Measurements from ENCODE around the gene SLC35A5. TPM values are rescaled to one million over a fixed set of nuclear protein-coding genes. Genes with fewer than 3 reads are reported as not detected.

Gene SLC35A5
- total and polyA plus RNA-seq, 9 of the 15 experiments (the other 6 are each of a cell fraction or from before 2014, with no cell fraction given): 4.0 to 13.0 (median 9.7) TPM

GRCh38 chr3:112569265-112569664, 7.4 kb downstream of the SLC35A5 start:
- no peak for TF ChIP-seq STAT6 (CRISPR knock-in tag; IDR thresholded peaks at IDR 0.05)
- TF ChIP-seq PHF21A (IDR thresholded peaks at IDR 0.05; ENCODE audit: borderline replicate concordance, low read depth): no peak
- TF ChIP-seq MTA3 (IDR thresholded peaks at IDR 0.05; ENCODE audit: borderline replicate concordance): no peak
- no peak for TF ChIP-seq ZNF239 (CRISPR knock-in tag; IDR thresholded peaks at IDR 0.05)
- TF ChIP-seq, protein P1, sequence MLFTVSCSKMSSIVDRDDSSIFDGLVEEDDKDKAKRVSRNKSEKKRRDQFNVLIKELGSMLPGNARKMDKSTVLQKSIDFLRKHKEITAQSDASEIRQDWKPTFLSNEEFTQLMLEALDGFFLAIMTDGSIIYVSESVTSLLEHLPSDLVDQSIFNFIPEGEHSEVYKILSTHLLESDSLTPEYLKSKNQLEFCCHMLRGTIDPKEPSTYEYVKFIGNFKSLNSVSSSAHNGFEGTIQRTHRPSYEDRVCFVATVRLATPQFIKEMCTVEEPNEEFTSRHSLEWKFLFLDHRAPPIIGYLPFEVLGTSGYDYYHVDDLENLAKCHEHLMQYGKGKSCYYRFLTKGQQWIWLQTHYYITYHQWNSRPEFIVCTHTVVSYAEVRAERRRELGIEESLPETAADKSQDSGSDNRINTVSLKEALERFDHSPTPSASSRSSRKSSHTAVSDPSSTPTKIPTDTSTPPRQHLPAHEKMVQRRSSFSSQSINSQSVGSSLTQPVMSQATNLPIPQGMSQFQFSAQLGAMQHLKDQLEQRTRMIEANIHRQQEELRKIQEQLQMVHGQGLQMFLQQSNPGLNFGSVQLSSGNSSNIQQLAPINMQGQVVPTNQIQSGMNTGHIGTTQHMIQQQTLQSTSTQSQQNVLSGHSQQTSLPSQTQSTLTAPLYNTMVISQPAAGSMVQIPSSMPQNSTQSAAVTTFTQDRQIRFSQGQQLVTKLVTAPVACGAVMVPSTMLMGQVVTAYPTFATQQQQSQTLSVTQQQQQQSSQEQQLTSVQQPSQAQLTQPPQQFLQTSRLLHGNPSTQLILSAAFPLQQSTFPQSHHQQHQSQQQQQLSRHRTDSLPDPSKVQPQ (CRISPR knock-in tag; IDR thresholded peaks at IDR 0.05; ENCODE audit: borderline replicate concordance): no peak
- TF ChIP-seq DNMT1 (IDR thresholded peaks at IDR 0.05): no peak
- TF ChIP-seq BACH1 (tag; IDR thresholded peaks at IDR 0.05): no peak
- no peak for TF ChIP-seq HSF4 (CRISPR knock-in tag; IDR thresholded peaks at IDR 0.05; ENCODE audit: borderline replicate concordance)
- TF ChIP-seq, protein P2, sequence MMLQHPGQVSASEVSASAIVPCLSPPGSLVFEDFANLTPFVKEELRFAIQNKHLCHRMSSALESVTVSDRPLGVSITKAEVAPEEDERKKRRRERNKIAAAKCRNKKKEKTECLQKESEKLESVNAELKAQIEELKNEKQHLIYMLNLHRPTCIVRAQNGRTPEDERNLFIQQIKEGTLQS (IDR thresholded peaks at IDR 0.05): no peak
- TF ChIP-seq, protein P2 (CRISPR knock-in tag; conservative IDR thresholded peaks at IDR 0.05): no peak
- TF ChIP-seq THAP7 (CRISPR knock-in tag; IDR thresholded peaks at IDR 0.05): no peak
- TF ChIP-seq KHSRP (IDR thresholded peaks at IDR 0.05): no peak
- no peak for TF ChIP-seq GTF2A2 (tag; IDR thresholded peaks at IDR 0.05)
- TF ChIP-seq, protein P3, sequence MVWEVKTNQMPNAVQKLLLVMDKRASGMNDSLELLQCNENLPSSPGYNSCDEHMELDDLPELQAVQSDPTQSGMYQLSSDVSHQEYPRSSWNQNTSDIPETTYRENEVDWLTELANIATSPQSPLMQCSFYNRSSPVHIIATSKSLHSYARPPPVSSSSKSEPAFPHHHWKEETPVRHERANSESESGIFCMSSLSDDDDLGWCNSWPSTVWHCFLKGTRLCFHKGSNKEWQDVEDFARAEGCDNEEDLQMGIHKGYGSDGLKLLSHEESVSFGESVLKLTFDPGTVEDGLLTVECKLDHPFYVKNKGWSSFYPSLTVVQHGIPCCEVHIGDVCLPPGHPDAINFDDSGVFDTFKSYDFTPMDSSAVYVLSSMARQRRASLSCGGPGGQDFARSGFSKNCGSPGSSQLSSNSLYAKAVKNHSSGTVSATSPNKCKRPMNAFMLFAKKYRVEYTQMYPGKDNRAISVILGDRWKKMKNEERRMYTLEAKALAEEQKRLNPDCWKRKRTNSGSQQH (CRISPR knock-in tag; IDR thresholded peaks at IDR 0.05): no peak
- no peak for TF ChIP-seq HNRNPK (IDR thresholded peaks at IDR 0.05; ENCODE audit: low read depth, low read length, poor library complexity, severe bottlenecking)
- no peak for TF ChIP-seq ZFPM2 (CRISPR knock-in tag; IDR thresholded peaks at IDR 0.05)
- Histone ChIP-seq H3K9ac (ENCODE audit: insufficient read depth in 1 of 2, low read depth in 2 of 2, low read length in 2 of 2) (no peak overlapping the region), H3K27me3 (ENCODE audit: control insufficient read depth in 2 of 2, insufficient read depth in 2 of 2, low read length in 2 of 2) (no peaks in the 10 kb centered on the region), H3K4me3 (no peak overlapping the region), H4K20me1 (replicated peaks; ENCODE audit: control insufficient read depth, insufficient read depth, low read length) (no peaks in the 10 kb centered on the region), H3K9me3 (replicated peaks; ENCODE audit: control insufficient read depth, insufficient read depth, low read depth, low read length) (no peaks in the 10 kb centered on the region), H2AFZ (ENCODE audit: low read depth, low read length) (no peak overlapping the region), H3K9me1 (ENCODE audit: control insufficient read depth, insufficient read depth, low read length) (no peaks in the 10 kb centered on the region), H3K36me3 (ENCODE audit: control insufficient read depth, insufficient read depth, low read length) (peaks cover 5% of the 10 kb centered on the region; the same call in 1 of the 3 replicates), H3K27ac (ENCODE audit: extremely low read depth, low read depth, low read length) (no peak overlapping the region), H3K79me2 (ENCODE audit: control insufficient read depth, insufficient read depth, low read length) (no peaks in the 10 kb centered on the region), H3K4me1 (replicated peaks in 1 of 2; ENCODE audit: control insufficient read depth in 2 of 2, insufficient read depth in 2 of 2, low read length in 2 of 2) (no peaks in the 10 kb centered on the region), H3K4me2 (ENCODE audit: insufficient read depth, low read length) (no peak overlapping the region)
- 8% methylated on average over 1 of the region's 1 CpG for WGBS (ENCODE audit: insufficient coverage, low coverage, missing lambda C conversion rate)
- no TSS peak for BruUV-seq (replicated peaks)
- ATAC-seq (no peak), DNase-seq (ENCODE audit: extremely low read depth in 1 of 4, low spot score in 3 of 4) (no peak), FAIRE-seq (no peak)
- in situ Hi-C loops (cut with MboI) (no loop called here), intact Hi-C loops (cut with micrococcal nuclease) (no loop called here)
- POLR2A ChIA-PET: interaction anchor here (1.1 kb wide), 1 partner anchor 9 kb away, joined by 4 read pairs; no protein-coding TSS in a partner anchor
- CTCF ChIA-PET (ENCODE audit: low intra/inter-chr PET ratio): no interaction called here

Measured in K562 (cell line).